ENCODE data around the gene CYP4F3.

GRCh38 chr19:15618321-15618720 lies 22.4 kb upstream of the CYP4F3 start:
- TF ChIP-seq EZH2phosphoT487 (IDR thresholded peaks at IDR 0.05; ENCODE audit: borderline replicate concordance, low read depth, low read length) (no peak), CTCF (conservative IDR thresholded peaks at IDR 0.05; ENCODE audit: low read length) (no peak)

Measured in OCI-LY7 (cell line).